Neural cell (in vitro differentiated cells): Measurements from ENCODE around the gene PIERCE2.

Experiments used
- CTCF ChIP-seq: fragments of 450-650 bp; IDR thresholded peaks from 2 replicates; pipeline ENCODE4 v1.5.1; 2014; ENCODE audit warnings: antibody characterized with exemption, mild to moderate bottlenecking, moderate library complexity; ENCODE audit not compliant: poor library complexity, severe bottlenecking
- EP300 ChIP-seq: fragments of 450-650 bp; conservative IDR thresholded peaks from 2 replicates; pipeline ENCODE4 v1.6.1; 2014; ENCODE audit warnings: antibody characterized with exemption, mild to moderate bottlenecking, moderate library complexity; ENCODE audit not compliant: poor library complexity, severe bottlenecking
- EZH2 ChIP-seq: fragments of 200-600, 300-800 bp; shearing (Covaris generic), sonication (generic); IDR thresholded peaks from 2 replicates; pipeline ENCODE4 v1.6.1; 2014; ENCODE audit warnings: antibody characterized with exemption, low read length, borderline replicate concordance, mild to moderate bottlenecking; ENCODE audit not compliant: insufficient read depth, poor library complexity, severe bottlenecking
- MXI1 ChIP-seq: fragments of 450-650 bp; conservative IDR thresholded peaks from 2 replicates; pipeline ENCODE4 v1.6.1; 2014; ENCODE audit warnings: antibody characterized with exemption, mild to moderate bottlenecking; ENCODE audit not compliant: poor library complexity, severe bottlenecking
- POLR2AphosphoS5 ChIP-seq: IDR thresholded peaks from 2 replicates; pipeline ENCODE4 v1.6.1; 2012
- RAD21 ChIP-seq: fragments of 450-650 bp; conservative IDR thresholded peaks from 2 replicates; pipeline ENCODE4 v1.6.1; 2014; ENCODE audit warnings: antibody characterized with exemption, mild to moderate bottlenecking, moderate library complexity
- TAF1 ChIP-seq: IDR thresholded peaks from 2 replicates; pipeline ENCODE4 v1.6.1; 2012; ENCODE audit warnings: low read depth
- TF ChIP-seq, protein P1 (sequence below): IDR thresholded peaks from 2 replicates; pipeline ENCODE4 v1.6.1; 2012; ENCODE audit warnings: borderline replicate concordance

DNA sequence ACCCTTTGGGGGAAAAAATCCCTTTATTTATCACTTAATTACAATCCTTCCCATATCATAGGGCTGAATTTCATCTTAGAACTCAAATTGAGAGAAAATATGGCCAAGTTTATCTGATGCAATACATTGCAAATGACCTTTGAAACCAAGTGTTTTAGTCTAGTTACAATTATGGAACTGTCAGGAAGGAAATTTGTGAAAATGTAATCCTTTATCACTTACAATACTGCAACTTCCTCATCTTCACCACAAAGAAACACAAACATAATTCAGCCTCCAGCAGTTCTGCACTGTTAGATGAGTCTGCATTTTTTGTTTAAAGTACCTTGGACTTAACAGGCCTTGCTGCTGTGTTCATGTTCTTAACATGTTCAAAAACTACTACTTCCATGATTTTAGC lies 4.8 kb upstream of the PIERCE2 start:
- TF ChIP-seq CTCF: no peak
- TF ChIP-seq TAF1: no peak
- TF ChIP-seq RAD21: no peak
- no peak for TF ChIP-seq POLR2AphosphoS5
- TF ChIP-seq EZH2: no peak
- no peak for TF ChIP-seq MXI1
- no peak for TF ChIP-seq EP300
- TF ChIP-seq, protein P1, sequence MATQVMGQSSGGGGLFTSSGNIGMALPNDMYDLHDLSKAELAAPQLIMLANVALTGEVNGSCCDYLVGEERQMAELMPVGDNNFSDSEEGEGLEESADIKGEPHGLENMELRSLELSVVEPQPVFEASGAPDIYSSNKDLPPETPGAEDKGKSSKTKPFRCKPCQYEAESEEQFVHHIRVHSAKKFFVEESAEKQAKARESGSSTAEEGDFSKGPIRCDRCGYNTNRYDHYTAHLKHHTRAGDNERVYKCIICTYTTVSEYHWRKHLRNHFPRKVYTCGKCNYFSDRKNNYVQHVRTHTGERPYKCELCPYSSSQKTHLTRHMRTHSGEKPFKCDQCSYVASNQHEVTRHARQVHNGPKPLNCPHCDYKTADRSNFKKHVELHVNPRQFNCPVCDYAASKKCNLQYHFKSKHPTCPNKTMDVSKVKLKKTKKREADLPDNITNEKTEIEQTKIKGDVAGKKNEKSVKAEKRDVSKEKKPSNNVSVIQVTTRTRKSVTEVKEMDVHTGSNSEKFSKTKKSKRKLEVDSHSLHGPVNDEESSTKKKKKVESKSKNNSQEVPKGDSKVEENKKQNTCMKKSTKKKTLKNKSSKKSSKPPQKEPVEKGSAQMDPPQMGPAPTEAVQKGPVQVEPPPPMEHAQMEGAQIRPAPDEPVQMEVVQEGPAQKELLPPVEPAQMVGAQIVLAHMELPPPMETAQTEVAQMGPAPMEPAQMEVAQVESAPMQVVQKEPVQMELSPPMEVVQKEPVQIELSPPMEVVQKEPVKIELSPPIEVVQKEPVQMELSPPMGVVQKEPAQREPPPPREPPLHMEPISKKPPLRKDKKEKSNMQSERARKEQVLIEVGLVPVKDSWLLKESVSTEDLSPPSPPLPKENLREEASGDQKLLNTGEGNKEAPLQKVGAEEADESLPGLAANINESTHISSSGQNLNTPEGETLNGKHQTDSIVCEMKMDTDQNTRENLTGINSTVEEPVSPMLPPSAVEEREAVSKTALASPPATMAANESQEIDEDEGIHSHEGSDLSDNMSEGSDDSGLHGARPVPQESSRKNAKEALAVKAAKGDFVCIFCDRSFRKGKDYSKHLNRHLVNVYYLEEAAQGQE: no peak
